D721Med (cell line): ENCODE results near the gene TBC1D1.
"Not testable (repeated sequence)": the region's sequence is repeated elsewhere in the genome, so short reads cannot be mapped to it uniquely, and the experiment has no call there.

ENCODE experiments used
- DNase-seq: peaks from one replicate; pipeline ENCODE4 v3.0.0; 2011; ENCODE audit warnings: low spot score; ENCODE audit not compliant: insufficient read length
- FAIRE-seq: peaks from 2 replicates; lab custom pipeline; 2011; peaks lifted over from hg19 to GRCh38; lab: Jason Lieb, UNC
- CTCF ChIP-seq: IDR thresholded peaks from 2 replicates; pipeline ENCODE4 v1.5.1; 2012; ENCODE audit warnings: mild to moderate bottlenecking, control low read depth; ENCODE audit not compliant: insufficient read depth; ENCODE audit errors: missing control alignments

Gene TBC1D1

GRCh38 chr4:37922328-37922727, 31.4 kb downstream of the TBC1D1 start:
- DNase-seq = no peak
- FAIRE-seq = no peak
- TF ChIP-seq CTCF = no peak

GRCh38 chr4:37923089-37923488, 32.2 kb downstream of the TBC1D1 start:
- not testable (repeated sequence) for DNase-seq, FAIRE-seq

- FAIRE-seq = no peak
- no peak for DNase-seq
- no peak for TF ChIP-seq CTCF
These were observed 34.1 kb downstream of the TBC1D1 start for GRCh38 chr4:37924946-37925345.

- no peak for TF ChIP-seq CTCF
- FAIRE-seq (no peak), DNase-seq (no peak)
These were observed 36.5 kb downstream of the TBC1D1 start for GRCh38 chr4:37927434-37927833.

- FAIRE-seq (no peak), DNase-seq (no peak)
- no peak for TF ChIP-seq CTCF
These were observed 37.8 kb downstream of the TBC1D1 start for GRCh38 chr4:37928426-37929416.

GRCh38 chr4:37934096-37934495, 43.2 kb downstream of the TBC1D1 start:
- DNase-seq (no peak), FAIRE-seq (no peak)
- TF ChIP-seq CTCF = no peak

GRCh38 chr4:37934609-37935008, 43.7 kb downstream of the TBC1D1 start:
- no peak for FAIRE-seq
- no peak for DNase-seq
- TF ChIP-seq CTCF = no peak
